GM18868 (cell line): Measurements from ENCODE around the gene TBCA.
"Not testable (repeated sequence)": the region's sequence is repeated elsewhere in the genome, so short reads cannot be mapped to it uniquely, and the experiment has no call there.

Experiments used
- ATAC-seq: cut with Tn5 transposase; IDR thresholded peaks from one replicate; pipeline ENCODE4 v1.9.1; 2021; ENCODE audit warnings: mild to moderate bottlenecking, moderate library complexity; ENCODE audit not compliant: unreplicated experiment

The TBCA gene

GRCh38 chr5:77773734-77774280, 2.3 kb downstream of the TBCA start:
- ATAC-seq, result no peak

- no peak for ATAC-seq
These were observed 3.4 kb downstream of the TBCA start for GRCh38 chr5:77772729-77773128.

- no peak for ATAC-seq
These were observed 4.7 kb downstream of the TBCA start for GRCh38 chr5:77771452-77771851.

DNA sequence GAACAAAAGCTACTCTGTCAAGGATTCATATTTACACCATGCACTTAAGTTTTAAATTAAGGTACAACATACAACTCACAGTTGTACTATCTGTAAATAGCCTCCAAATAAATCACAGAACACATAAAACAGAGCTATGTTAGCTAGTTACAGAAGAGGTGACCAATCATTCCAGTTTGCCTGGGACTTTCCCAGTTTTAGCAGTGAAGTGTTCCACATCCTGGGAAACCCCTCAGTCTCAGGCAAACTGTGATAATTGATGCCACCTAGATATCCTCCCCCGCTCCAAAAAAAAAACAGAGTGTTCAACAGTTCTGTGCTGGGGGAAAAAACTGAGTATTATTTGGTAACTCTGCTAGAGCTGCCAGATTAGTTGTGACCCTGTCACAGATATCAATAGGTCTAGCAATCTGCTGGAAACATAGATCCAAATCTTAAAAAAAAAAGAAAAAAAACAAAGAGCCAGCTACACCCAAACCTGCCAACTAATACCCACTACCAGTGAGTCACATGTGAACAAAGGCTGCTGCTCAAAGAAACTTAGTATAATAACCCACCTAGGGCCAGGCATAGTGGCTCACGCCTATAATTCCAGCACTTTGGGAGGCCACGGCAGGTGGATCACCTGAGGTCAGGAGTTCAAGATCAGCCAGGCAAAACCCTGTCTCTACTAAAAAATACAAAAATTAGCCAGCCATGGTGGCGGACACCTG, 5.7 kb downstream of the TBCA start:
- ATAC-seq, result no peak

DNA sequence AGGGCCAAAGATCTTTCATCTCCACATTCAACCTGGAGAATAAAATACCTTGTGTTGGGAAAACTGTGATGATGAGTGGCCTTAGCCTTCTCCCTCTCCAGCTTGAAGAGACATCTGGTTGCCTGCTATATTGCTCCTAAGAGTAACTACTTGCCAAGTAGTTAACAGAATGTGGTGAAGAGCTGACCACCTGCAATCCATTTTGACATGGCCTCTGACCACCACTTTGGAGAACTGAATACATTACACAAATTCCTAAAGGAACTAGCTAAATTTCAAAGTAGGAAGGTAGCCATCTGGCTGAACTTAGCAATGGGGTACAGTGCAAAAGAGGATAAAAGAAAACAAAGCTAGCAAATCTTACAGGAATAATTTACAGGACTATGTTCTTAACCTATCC, 7.2 kb downstream of the TBCA start:
- no peak for ATAC-seq

DNA sequence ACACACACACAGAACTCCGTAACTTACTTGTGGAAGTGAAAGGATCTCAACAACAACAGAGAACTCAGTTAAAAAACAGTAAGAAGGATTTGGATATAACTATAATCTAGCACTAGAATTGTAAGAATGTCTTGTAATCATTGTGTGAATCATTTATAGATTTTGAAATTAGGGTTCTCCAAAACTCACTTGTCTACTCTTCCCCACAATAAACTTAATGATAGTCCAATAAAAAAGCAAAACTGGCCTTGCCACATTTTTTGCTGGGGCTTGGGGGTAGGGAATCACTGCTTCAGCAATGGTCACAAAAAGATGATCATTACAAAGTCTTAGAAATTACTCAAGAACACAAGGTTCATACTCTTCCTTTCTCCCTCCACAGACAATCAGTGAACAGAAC, 8.8 kb downstream of the TBCA start:
- ATAC-seq, result no peak

- no peak for ATAC-seq
These were observed 14.5 kb downstream of the TBCA start for GRCh38 chr5:77761606-77762005.

- ATAC-seq, result no peak
These were observed 17.8 kb downstream of the TBCA start for GRCh38 chr5:77758141-77758938.

DNA sequence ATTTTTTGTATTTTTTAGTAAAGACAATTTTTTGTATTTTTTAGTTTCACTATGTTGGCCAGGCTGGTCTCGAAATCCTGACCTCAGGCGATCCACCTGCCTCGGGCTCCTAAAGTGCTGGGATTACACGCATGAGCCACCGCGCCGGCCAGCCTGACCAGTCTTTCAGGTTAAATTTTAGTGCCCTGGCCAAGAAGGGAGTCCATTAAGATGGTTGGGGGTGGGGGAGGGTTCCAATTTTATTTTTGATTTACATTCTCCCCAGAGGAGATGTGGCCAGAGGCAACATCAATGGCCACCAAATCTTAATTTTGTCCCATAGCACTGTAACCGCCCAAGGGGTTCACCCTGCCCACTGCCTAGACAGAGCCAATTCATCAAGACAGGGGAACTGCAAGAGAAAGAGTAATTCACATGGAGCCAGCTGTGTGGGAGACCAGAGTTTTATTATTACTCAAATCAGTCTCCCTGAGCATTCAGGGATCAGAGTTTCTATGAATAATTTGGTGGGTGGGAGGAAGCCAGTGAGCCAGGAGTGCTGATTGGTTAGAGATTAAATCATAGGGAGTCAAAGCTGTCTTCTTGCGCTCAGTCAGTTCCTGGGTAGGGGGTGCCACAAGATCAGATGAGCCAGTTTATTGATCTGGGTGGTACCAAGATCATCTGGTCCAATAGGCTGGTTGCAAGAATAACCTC, 24.7 kb downstream of the TBCA start:
- ATAC-seq, result no peak

DNA sequence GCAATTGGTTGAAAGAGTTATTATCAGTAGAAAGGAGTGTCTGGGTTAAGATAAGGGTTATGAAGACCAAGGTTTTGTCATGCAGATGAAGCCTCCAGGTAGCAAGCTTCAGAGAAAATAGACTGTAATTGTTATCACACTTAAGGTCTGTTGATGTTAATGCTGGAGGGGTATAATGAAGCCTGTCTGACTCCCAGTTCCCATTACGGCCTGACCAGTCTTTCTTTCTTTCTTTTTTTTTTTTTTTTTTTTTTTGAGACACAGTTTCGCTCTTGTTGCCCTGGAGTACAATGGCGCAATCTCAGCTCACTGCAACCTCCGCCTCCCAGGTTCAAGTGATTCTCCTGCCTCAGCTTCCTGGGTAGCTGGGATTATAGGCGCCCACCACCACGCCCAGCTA, 25.2 kb downstream of the TBCA start:
- not testable (repeated sequence) for ATAC-seq

DNA sequence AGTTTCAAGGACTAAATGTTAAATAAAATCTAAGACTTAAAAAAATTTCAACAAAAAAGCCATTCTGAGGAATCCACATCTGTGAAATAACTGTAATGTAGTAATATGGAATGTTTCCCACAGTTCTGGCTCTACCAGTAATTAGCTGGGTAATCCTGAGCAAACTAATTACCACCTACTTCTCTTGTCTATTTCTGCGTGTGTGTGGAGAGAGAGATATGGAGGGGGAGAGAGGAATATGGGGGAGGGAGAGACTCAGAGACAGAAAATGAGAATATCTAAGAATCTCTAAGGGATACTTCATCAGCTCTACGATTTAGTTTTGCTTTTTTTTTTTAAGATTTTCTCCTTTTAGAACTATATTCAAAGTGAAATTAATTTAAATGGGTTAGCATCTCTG, 28.0 kb downstream of the TBCA start:
- no peak for ATAC-seq

GRCh38 chr5:77744116-77744515, 32.0 kb downstream of the TBCA start:
- no peak for ATAC-seq

DNA sequence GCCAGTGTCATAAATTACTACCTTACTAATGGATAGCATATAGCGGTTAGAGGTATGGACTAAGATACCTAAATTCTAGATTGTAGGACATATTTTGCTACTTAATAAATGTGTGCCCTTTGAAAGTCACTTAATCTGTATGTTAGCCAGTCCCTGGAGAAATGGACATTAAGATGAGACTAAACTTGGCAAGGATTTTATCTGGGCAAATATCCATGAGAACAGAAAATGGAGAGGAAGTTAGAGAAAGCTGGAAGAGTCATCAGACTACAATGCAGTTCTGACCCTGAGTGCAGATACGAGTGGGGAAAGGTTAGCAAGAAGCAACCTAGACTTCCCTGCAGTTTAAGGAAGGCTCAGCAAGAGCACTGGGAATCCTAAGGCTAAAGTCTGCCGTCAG, 33.0 kb downstream of the TBCA start:
- ATAC-seq, result no peak

- no peak for ATAC-seq
These were observed 34.5 kb downstream of the TBCA start for GRCh38 chr5:77741608-77742007.

GRCh38 chr5:77734885-77735284, 41.3 kb downstream of the TBCA start:
- no peak for ATAC-seq

DNA sequence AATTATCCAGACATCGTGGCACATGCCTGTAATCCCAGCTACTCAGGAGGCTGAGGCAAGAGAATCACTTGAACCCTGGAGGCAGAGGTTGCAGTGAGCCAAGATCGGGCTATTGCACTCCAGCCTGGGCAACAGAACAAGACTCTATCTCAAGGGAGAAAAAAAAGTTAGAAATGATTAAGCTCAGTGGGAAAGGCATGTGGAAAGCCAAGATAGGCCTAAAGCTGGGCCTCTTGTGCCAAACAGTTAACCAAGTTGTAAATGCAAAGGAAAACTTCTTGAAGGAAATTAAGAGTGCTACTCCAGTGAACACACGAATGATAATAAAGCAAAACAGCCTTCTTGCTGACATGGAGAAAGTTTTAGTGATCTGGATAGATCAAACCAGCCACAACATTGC, 43.0 kb downstream of the TBCA start:
- no peak for ATAC-seq

GRCh38 chr5:77727190-77727589, 48.9 kb downstream of the TBCA start:
- no peak for ATAC-seq

GRCh38 chr5:77725616-77726015, 50.5 kb downstream of the TBCA start:
- ATAC-seq, result no peak

DNA sequence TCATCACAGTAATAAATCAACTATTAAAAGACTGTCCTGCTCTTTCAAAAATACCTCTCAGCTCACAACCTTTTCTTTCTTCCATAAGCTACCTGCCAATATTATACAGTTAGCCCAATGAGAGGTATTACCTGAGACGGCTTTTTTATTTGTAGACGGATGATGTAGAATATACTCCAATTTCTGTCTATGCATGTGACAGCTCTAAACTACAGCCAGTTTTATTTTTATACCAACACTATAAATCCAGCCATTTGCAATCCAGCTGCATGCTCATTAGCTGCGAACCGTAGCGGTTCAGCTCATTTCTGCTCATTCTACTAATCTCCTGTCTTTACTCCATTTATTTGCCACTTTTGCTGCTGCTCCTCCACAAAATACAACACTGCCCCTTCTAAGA, 51.2 kb downstream of the TBCA start:
- no peak for ATAC-seq

GRCh38 chr5:77719666-77720363, 56.3 kb downstream of the TBCA start:
- ATAC-seq, result no peak
